Measurements from ENCODE around the gene PAX6.

DNA sequence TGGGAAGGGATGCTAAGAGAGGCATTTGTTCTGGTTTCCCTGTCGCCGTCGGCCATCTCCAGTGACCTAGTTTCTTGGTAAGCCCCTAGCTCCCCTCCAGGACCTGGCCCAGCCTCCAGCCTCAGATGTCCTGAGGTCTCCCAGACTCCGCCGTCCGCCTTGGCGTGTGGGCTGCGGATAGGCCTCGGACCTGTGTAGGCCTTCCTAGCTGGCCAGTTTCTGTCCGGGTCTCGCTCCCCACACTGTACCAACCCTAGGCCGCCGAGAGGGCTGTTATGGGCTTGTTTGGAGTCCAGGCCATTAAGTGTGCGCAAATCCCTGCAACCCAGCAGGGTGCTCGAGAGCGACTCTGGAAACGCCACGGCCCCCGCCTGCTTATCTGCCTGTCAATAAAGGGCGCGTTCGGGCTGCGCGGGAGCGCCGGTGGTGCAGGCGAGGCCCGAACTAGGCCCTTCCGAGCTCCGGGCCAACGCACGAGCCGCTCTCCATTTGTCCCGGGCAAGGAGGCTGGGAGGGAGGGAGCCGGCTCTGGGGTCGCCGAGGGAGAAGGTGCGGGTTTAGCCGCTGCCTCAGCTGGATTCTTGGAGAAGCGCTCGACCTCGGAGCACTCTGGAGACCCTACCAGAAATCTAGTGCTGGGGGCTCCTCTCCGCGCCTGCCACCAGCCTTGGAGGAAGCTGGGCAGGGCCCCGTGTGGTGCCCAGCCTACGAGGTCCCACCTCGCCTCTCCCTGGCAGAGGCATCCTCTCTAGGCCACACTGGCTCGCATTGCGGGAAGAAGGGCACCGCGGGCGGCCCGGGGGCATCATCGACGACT, 8.7 kb upstream of the PAX6 start:
- TF ChIP-seq GATA2 (IDR thresholded peaks at IDR 0.05; ENCODE audit: low read depth, low read length) (no peak), GATA3 (IDR thresholded peaks at IDR 0.05; ENCODE audit: low read depth, low read length) (no peak)
